NCI-H2029 (cell line): Measurements from ENCODE around the gene C2orf81.
"Not testable (repeated sequence)": the region's sequence is repeated elsewhere in the genome, so short reads cannot be mapped to it uniquely, and the experiment has no call there.

Source experiments
- DNase-seq: peaks from one replicate; lab custom pipeline; 2025; lab: John Stamatoyannopoulos, UW

Gene C2orf81

GRCh38 chr2:74442483-74443297 lies 21.3 kb upstream of the C2orf81 start:
- not testable (repeated sequence) for DNase-seq

- peak; percentile 56 for DNase-seq
Observed at GRCh38 chr2:74441690-74442482, 20.5 kb upstream of the C2orf81 start, which contains the start of gene RTKN. RTKN (minus strand) TSS chr2:74441937; CDS start chr2:74441816, 121 bp downstream.

- no peak for DNase-seq
Observed at GRCh38 chr2:74441170-74441689, 19.8 kb upstream of the C2orf81 start.

- DNase-seq = peak; percentile 73
Observed at GRCh38 chr2:74440378-74441169, 19.2 kb upstream of the C2orf81 start.

DNA sequence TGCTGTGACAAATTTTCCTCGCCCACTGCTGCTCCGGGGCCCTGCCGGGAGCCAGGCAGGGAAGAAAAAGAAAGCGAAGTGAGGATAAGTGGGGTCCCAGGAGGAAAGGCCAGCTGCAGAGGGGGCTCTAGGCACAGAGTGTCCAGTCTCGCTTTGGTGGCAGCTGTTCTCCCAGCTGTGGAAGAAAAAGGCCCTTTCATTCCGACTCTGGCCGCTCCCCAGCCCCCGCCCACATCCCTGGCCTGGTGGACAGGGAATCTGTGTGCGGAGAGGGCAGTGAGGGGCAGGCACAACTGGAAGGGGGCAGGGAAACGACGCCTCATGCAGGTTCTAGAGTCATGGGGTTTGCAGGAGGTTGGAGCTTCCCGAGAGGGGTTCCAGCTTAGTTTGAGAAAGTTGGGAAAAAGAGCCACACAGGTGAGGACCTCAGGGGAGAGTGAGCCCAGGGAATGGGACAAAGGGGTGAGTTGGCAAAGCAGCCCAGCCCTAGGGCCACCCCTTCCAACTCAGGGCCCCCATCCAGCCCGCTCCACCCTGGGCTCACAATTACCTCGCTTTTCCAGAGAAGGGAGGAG lies 18.5 kb upstream of the C2orf81 start:
- DNase-seq = no peak

DNA sequence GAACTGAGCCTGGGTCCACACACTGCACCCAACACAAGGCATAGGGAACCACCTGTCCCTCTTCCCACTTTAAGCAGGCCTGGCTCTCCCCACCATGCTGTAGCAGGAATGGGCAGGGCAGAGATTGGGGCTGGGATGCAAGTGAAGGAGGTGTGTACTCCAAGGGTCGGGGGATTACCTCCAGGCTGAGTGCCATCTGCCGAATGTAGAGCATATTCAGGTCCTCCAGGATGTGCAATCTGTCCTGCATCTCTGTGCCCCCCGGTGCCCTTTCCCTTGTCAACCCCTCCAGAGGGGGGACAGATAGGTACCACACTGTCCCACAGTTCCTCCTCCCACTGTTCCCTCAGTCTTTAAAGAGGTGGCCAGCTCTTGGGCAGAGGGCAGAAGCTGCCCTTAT lies 18.0 kb upstream of the C2orf81 start:
- no peak for DNase-seq

DNA sequence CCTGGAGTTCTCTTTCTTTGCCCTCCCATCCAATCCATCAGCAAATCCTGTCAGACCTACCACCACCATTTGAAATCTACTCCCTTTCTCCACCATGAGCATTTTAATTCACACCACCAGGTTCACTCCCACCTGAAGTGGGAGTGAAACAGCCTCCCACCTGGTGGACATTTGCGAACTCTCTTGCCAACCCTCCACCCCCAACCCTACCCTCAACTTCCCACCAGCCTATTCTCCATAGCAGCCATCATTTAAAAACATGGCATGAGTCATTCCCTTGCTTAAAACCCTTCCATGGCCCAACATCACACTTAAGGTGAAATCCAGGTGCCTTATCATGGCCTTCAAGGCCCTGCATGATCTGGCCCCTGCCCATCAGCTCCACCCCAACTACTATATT lies 16.8 kb upstream of the C2orf81 start:
- no peak for DNase-seq

- no peak for DNase-seq
Observed at GRCh38 chr2:74436848-74437695, 15.7 kb upstream of the C2orf81 start.

DNA sequence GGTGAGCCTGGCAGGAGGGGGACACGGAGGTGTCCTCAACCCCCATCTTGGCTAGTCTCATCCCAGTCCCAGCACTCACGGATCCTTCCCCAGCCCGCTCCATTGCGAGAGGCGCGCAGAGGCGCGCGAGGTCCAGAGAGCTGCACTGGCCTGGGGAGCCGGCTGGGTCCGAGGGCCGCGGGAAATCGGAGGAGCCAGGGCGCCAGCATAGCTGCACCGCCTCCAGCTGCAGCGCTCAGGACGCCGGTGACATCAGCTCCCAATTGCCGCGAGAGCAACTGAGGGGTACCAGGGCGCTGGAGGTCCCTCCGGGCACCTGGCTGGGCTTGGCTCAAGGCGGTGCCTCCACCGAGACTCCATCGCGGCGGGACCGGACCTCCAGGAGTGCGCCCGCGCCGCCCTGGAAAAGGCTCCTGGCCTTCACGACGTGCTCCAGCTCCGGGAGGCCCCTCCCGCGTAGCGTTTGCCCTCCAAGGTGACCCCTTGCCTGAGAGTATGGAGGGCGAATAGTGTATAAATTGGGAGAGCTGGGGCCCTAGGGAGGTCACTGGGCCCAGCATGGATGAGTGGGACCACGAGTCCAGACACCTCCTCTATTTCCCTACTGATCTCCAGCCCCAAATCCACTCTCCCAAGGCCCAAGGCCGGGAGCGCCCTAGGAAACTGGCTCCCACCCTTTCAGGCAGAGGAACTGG lies 14.8 kb upstream of the C2orf81 start:
- no peak for DNase-seq

DNA sequence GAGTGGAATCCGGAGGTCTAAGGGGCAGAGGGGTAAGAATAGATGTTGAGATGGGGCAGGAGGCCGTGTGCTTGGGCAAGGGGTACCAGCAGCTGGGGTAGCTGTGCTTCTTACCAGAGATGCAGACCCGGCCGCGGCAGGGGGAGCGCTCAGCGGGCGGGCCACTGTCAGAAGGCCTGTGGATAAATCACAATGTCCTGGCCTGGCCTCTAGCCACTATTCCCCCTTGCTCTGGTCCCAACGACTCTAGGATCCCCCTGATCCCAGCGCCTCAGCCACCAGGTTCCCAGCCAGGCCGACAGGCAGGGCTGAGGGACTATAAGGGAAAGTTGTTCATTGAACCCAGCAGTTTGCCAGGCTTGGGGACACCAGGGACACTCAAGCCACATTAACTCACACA lies 9.1 kb upstream of the C2orf81 start:
- DNase-seq = no peak

GRCh38 chr2:74429487-74430451 lies 8.3 kb upstream of the C2orf81 start:
- DNase-seq = no peak

GRCh38 chr2:74428675-74429074 lies 7.3 kb upstream of the C2orf81 start:
- DNase-seq = no peak

DNA sequence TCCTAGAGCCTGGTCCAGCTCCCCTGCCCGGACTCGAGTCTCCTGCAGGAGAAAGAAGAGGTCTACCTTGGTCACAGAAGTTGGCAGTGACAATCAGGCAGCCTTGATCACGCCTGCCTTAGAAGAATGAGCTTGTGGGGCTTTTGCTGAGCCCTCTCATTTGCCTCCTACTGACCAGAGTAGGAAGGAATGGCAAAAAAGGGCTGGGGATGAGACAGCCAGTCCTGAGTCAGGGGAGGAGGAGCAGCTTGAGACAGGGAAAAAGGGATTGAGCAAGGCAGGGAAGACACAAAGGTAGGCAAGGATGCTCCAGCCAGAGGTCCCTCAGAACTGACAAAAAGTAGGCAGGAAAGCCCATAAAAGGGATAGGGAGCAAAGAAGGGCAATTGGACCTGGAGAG lies 6.1 kb upstream of the C2orf81 start:
- no peak for DNase-seq

- DNase-seq = no peak
Observed at GRCh38 chr2:74426181-74426758, 4.9 kb upstream of the C2orf81 start.

DNA sequence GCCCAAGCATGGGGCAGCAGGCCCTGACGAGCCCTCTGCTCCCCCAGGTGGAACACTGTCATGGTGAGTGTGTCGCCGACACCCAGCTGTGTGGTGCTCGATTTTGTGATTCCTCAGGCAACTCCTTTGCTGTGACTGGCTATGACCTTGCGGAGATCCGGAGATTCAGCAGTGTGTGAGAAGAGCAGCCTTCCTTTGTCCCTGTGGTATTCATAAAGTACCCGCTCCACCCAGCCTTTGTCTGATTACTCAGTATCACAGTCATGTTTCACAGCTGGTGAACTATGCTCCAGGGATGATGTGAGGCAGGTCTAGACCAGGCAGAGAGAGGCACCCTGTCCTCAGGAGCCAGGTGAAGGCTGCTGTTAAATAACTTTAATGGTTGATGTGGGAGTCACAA lies 4.1 kb upstream of the C2orf81 start:
- no peak for DNase-seq

GRCh38 chr2:74424995-74425406 lies 3.6 kb upstream of the C2orf81 start:
- DNase-seq = no peak

DNA sequence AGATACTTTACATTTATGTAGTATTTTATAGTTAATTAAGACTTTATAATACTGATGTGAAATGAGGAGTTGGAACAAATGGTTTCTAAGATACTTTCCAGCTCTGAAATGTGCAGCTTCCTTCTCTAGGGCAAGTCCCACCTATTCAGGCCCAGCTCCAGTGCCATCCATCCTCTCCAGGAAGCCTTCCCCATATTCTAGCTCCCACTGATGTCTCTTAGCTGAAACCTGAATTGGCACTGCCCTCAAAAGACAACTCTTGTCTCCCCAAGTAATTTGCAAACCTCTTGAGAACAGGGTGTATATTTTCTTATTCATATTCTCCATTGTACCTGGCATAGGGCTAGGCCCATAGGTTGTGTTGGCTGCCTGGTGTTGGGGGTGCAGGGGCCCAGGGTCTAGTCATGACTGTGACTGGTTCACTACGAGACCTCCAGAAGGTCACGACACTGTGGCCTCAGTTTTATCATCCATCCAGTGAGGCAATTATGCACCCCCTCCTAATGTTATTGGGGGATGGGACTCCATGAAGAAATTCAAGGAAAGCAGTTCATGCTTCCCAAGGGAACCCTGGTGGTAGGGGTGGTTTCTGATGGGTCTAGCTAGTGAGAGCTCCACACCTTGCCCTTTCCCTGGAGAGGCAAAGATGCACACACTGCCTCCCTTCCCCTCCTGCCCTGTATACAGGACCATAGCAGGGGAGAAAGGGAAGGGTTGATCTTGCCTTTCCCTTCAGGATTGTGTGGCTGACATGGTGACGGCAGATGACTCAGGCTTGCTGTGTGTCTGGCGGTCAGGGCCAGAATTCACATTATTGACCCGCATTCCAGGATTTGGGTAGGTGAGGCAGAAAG lies 2.9 kb upstream of the C2orf81 start:
- no peak for DNase-seq
